RKO (cell line): ENCODE results near the gene AQP6.

ENCODE experiments used
- DNase-seq: peaks from one replicate; pipeline ENCODE4 v3.0.0-alpha.2; 2016; ENCODE audit warnings: low spot score

AQP6 gene, protein sequence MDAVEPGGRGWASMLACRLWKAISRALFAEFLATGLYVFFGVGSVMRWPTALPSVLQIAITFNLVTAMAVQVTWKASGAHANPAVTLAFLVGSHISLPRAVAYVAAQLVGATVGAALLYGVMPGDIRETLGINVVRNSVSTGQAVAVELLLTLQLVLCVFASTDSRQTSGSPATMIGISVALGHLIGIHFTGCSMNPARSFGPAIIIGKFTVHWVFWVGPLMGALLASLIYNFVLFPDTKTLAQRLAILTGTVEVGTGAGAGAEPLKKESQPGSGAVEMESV

DNA sequence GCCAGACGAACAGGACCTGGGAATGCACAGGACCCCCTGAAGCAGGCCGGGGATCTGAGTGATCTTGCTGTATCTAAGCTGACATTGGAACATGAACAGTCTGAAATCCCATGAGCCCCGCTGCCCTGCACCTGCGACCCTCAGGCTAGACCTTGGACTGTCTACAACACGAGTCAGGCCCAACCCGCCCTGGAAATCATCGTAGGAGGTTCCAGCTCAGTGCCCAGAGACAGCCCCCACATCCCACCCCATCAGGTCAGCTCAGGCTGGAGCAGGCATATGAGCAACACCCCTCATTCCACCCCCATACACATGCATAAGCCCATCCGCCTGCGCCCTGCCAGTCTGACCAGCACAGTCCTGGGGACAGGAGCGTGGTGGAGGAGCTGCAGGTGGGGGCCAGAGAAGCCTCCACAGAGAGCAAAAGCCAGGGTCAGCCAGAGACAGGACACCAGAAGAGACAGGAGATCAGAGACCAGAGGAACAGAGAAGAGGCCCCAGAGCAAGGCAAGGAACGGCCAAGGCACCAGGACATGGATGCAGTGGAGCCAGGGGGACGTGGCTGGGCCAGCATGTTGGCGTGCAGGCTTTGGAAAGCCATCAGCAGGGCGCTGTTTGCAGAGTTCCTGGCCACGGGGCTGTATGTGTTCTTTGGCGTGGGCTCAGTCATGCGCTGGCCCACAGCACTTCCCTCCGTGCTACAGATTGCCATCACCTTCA, at the start of gene AQP6:
Gene AQP6 (plus strand): TSS at position 307 of the 720 bp plus-strand sequence. CDS start 227 bp downstream, at position 534.
- no peak for DNase-seq

DNA sequence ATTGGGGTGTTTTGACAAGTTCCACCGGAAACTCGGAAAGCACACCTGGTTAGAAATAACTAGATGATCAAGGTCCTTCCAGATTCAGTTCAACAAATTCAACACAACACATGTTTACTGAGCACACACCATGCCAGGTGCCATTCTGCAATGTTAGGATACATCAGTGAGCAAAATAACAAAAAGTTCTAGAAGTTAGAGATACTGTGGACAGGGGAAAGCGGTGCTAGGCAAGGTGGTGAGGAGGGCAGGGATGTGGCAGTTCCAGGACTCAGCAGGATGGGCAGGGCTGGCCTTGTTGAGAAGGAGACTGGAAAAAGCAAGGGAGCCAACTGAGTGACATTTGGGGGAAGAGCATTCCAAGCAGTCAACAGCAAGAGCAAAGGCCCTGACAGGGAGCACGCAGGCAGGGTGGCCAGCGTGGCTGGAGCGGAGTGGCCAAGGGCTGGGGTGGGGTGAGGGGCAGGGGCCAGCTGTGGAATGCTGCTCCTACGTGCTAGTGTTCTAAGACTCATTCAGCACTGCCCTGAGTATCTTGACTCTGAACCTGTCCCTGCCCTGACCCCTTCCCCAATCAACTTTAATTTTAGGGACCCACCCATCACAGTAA, 49.6 kb upstream of the AQP6 start:
- DNase-seq = no peak

DNA sequence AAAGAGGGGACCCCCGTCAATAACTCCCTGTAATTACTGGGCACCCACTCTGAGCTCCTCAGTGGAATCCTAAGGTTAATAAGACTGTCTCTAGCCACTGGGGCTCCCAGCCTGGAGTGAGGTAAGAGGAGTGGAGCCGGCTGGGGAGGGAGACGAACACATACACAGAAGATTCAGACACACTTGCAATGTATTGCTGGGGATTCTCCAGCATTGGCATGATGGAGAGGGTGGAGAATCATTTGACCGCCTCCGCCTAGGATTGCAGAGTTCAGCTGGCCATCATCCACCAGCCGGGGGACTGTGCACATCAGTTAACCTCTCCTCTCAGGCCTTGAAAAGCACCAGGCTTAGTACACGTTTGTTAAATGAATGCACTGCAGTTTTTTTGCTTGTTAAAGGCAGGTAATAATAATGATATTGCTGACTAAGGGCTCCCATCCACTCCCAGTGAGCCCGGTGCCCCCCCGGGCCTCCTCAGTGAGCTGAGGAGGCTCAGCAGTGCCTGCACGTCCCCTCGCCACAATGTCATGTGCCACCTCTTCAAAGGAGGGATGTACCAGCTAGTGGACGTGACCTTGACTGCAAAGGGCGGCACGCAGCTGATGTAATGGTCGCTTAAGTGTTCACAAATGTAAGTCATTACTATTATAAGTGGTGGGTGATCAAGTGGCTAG, 48.7 kb upstream of the AQP6 start:
- DNase-seq = no peak

DNA sequence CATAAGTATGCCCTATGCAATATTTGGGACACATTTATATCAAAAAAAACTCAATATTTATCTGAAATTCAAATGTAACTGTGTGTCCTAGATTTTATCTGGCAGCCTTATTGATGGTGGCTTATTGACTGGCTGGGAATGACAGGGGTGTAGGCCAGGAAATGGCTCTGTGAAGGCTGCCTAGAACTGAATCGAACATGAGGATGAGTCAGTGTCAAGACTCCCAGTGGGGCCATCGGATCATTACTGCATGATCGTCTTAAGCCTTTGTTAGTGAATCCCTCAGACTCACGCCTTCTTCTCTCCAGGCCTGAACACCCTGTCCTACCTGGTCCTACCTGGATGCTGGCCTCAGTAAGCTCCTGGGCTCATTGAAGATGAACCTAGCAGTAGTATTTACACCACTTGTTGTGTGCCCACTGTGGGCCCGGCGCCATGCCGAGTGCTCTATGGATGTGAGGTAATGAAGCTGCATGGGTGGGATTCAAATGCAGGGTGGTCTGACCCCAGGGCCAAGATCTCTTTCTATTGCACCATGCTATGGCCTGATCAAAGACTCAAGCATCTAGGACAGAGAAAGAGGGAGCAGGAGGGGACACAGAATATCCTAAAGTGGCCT, 48.0 kb upstream of the AQP6 start:
- DNase-seq = no peak

DNA sequence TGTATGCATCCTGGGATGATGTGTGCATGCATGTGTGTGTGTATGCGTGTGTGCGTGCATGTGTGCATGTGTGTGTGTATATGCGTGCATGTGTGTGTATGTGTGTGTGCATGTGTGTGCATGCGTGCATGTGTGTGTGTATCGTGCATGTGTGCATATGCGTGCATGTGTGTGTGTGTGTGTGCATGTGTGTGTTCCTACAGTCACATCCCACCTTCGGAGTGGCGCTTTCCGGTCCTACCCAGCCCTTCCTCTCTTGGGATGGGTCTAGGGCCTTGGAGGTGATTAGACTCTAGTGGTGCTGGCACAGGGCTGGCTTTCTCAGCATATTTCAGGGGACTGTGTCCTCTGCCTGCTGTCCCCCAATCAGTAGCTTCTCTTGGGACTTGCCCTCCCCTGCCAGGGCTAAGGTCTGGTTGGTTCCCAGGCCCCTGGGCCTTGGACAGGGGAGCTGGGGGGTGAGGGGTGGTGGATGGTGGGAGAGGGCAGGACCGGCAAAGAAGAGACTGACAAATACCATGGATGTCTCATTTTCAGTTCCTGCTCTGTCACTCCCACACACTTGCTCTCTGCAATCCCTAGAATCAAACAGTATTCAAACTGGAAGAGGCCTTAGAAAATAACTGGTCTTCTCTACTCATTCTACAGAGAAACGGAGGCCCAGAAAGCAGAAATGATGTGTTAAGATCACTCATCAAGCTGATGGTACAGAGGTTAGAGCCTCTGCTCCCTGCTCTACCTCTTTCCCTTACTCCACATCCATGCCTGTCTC, 47.1 kb upstream of the AQP6 start:
- no peak for DNase-seq

DNA sequence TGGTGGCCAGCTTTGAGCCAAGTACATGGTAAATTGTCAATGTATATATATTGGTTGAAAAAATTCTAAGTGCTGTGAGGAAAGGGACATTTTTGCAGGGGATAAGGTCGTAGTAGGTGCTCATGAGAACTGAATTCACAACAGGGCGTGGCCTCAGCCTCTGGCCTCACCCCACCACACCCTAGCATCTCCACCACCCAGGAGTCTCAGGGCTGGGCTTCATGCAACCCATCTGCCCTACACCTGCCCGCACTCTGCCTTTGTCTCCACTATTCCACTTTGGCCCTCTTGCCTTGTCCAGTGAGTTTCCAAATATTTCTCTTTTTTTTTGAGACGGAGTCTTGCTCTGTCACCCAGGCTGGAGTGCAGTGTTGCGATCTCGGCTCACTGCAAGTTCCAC, 44.3 kb upstream of the AQP6 start:
- DNase-seq = no peak

DNA sequence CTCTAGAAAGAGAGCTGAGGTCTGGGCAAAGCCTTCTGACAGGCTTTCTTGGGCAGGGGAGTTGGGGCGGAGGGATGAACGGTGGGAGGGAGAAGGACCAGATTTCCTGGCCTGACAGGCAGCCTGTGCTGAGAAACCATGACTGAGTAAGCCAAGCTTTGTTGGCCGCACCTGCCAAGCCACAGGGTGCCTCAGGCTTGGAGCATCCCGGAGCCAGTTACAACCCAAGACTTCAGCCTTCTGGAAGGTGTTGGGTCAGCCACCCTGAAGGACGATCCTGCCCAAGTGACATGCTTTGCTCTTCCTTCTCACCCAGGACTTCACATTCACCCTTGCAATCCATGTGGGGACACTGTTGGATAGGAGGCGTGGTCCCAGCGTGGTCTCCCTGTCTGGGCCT, 43.2 kb upstream of the AQP6 start:
- DNase-seq = no peak

DNA sequence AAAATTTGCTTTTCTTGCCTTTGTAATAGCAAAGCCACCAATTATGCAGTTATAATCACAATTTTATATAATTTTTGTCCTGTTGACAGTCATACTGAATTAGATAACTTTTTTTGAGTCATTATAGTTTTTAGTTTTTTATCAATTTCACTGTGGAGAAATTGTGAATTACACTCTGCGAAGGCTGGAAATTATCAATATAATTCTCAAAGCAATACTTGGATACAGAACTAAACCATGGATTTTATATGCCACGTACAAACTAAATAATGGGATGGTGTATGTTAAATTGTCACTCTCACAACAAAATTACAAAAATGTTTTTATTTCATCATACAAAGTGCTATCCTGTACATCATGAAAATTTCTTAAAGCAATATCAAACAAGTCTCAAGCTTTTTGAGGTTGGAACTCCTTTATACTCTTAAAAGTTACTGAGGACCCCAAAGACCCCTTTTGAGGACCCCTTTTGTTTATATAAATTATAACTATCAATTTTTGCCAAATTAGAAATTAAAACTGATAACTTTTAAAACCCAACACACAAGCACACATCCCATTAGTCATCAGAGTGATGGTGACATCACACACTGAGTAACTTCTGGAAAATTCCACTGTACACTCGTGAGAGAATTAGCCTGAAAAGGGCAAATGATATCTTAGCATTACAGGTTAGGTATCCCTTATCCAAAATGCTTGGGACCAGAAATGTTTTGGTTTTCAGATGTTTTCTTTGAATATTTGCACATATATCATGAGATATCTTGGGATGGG, 42.0 kb upstream of the AQP6 start:
- peak; percentile 57 for DNase-seq

DNA sequence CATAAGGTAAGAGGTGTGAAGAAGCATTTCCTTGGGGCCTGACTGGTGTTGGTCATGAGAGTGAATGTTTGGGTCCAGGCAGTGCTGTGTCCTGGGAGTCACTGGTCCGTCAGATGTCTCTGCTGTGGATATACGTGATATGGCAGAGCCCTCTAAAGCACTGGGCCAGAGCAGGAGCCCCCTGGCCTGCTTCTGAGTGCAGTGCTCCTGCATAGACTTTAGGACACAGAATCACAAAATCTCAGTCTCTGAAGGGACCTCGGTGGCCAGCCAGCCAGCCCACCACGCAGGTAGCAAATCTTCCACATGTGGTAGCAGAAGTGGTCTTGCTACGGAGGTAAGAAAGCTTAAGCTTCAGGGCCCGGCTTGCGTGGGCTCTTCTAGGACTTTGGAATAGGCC, 40.7 kb upstream of the AQP6 start:
- DNase-seq = no peak

DNA sequence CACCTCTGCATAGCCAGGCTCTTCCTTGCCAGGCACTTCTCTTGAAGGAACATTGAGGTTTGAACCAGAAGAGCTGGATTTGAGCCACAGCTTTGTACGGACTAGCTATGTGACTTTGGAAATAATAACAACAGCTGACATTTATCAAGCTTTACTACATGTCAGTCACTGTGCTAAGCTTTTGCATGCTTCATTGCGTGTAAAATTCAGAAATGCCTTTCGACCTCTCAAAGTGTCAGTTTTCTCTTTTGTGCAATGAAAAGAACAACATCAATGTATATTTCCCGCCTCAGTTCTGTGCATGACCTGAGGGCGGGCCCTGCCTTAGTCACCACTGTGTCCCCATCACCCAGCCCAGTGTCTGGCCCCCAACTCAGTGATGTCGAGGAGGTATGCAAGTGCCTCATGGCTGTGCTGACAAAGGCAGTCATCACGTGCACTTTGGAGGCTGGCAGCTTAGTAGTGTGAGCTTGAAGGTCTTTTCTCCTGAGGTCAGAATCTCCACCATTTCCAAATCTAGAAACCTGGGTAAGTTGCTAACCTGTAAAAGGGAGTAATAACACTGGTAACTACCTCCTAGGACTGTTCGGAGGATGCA, 40.1 kb upstream of the AQP6 start:
- DNase-seq = no peak

DNA sequence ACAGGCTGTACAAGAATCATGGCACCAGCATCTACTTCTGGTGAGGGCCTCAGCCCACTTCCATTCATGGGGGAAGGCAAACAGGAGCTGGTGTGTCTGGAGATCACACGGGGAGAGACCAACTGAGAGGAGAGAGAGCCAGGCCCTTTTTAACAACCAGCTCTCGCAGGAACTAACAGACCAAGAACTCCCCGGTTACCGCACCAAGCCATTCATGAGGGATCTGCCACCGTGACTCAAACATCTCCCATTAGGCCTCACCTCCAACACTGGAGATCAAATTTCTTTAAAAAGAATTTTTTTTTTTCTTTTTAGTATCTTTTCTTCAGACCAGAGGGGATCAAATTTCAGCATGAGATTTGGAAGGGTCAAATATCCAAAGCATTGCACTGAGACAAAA, 39.0 kb upstream of the AQP6 start:
- no peak for DNase-seq

DNA sequence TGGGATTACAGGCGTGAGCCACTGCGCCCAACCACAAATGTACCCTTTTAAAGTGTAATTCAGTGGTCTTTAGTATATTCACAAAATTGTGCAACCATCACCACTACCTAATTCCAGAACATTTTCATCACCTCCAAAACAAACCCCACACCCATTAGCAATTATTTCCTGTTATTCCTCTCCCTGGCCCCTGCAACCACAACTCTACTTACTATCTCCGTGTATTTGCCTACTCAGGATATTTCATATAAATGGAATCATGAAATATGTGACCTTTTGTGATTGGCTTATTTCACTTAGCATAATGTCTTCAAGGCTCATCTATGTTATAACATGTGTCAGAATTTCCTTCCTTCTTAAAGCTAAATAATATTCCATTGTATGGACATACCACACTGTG, 38.2 kb upstream of the AQP6 start:
- no peak for DNase-seq

DNA sequence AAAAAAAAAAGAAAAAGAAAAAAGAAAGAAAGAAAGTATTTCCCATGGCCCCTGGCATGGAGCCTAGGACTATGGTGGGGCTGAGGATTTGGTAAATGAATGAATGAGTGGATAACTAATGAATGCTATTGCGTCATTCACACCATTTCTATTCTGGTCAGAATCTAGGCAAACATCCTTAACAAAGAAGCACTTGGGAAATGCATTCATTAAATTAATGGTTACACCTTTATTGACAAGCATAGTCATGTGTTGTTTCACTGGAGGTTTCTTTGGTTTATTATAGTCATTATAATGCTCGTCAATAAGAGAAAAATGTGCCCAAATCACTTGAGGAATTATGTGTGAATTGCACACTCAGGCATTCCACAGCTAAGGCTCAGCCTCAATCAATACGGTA, 35.8 kb upstream of the AQP6 start:
- no peak for DNase-seq

DNA sequence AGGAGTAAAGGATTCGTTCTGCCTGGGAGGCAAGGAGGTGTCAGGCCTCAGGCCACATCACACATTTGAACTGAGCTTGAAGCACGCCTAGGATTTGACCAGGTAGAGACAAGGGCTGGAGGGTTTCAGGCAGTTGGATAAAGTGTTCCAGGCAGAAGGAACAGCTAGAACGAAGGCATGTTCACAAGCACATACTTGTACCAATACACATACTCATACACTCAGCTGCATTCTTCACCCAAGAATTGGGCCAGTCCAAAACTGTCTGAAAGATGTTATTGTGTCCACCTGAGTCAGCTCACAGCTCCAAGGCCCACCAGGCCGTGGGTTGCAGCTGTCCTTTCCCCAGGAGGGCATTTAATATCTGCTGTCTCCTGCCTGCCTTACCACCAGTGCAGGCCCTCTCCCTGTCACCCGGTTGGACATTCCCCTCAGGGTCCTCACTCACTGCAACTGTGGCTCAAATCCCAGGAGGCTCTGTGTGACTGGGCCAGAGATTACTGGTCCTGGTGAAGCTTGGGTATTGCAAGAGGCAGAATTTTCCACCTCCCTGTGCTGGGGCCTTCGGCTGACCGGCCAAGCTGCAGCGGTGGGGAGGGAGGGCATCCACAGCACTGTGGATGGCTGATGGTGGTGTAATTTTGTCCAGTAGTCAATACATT, 35.0 kb upstream of the AQP6 start:
- DNase-seq = no peak

DNA sequence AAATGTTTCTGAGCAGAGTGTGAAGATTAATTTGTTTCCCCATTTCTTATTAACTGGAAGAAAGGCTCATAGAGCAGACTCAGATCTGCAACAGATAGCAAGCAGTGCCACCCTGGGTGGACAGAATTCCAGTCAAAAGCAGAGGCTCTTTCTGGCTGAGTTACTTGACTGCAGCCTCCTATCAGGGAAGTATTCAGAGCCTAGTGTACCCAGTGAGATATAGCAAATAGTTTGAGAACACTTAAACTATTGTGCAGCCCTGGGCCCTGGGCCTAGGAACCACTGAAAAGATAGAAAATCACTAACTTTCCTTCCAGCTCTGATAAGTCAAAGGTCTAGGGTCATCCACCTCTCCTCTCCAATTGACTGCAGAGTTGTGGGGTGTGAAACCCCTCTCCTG, 33.4 kb upstream of the AQP6 start:
- no peak for DNase-seq

DNA sequence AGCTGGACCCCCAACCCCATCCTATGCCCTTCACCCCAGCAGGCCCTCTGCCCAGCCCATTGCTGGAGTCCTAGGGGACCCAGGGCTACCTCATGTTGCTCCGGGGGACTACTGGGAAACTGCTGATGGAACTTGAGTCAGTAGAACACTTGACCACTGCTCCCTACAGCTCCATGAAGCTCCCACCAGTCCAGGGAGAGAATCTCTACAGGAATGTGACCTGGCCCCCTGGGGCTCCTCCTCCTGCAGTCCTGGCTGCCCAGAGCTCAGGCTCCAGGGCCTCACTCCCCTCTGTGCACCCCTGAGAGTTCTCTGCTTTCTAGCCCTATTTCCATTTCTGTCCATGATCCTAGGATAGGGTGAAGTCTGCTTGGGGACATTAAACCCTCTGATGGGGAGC, 33.0 kb upstream of the AQP6 start:
- DNase-seq = no peak

DNA sequence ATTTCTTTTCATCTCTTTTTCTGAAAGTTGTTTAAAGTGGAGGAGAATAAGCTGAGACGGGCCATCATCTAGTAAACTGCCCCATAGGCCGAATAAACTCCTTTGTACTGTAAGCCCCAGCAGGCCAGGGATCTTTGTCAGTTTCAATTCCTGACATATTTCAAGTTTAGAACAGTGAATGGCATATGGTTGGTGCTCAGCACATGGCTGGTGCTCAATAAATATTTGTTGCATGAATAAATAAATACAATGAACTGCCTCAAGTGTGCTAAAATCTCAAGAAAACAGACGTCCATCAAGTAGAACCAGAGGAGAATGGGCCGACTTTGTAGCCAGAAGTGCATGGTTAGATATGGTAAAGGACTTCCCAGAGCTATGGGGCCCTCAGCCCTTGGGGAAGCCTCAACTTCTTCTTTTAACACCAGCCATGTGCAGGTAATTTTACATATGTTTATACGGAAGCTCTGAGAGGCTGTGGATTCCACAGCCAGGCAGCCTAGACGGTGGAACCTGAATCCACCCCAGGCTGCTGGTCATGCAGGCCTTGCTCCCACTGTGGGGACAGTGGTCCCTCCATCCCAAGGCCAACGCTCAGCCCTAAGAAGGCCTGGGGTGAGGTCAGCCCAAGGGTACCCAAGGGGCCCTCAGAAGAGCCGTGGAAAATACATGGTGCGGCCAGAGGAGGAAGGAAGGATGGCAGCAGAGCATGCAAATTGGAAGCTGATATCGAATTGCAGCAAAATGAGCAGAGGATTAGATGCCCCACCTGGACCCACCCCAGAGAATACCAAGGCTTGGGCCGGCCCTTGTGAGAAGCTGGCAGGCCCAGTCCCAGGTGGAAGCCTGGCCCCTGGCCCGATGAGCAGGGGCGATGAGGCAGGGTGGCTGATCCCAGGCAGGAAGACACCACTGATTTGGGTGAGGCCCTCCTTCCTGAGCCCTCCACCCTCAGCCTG, 30.9 kb upstream of the AQP6 start:
- DNase-seq = no peak

DNA sequence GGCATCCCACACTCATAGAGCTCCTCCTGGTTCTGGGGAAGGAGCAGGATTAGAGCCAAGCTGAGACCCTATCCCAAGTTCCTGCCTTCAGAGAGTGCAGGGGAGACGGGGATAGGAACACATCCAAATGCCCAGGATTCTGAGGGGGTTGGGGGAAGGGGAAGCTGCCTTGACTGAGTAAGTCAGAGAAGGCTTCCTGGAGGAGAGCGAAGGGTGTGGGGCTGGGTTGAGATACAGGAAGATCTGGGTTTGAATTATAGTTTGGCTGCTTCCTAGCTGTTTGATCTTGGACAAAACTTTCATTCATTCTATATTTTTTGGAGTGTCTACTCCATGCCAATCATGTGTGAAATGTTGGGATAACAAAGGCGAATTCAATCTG, 30.2 kb upstream of the AQP6 start:
- DNase-seq = no peak
